ENCODE data around the gene KCTD19. TPM values are rescaled to one million over a fixed set of nuclear protein-coding genes. Genes with fewer than 3 reads are reported as not detected.
"Not testable (repeated sequence)": the region's sequence is repeated elsewhere in the genome, so short reads cannot be mapped to it uniquely, and the experiment has no call there.

KCTD19 gene
- polyA plus RNA-seq, 1 experiment, result 0.25 TPM

- ChIA-PET CTCF (no interaction called here), POLR2A (no interaction called here)
- Histone ChIP-seq H3K27me3 (ENCODE audit: control insufficient read depth, insufficient read depth, low read length) (peaks cover 26% of the 10 kb centered on the region), H3K27ac (ENCODE audit: low read depth, low read length) (no peak overlapping the region), H3K4me3 (ENCODE audit: low read depth, low read length) (no peak overlapping the region), H3K9me3 (ENCODE audit: control insufficient read depth, insufficient read depth, low read length) (no peaks in the 10 kb centered on the region)
- no peak for DNase-seq (ENCODE audit: low read depth, low spot score)
- TF ChIP-seq CTCF (IDR thresholded peaks at IDR 0.05; ENCODE audit: low read depth, low read length), result no peak
Observed at GRCh38 chr16:67361038-67361437, 34.5 kb upstream of the KCTD19 start.

- H3K27ac ChIP-seq (ENCODE audit: low read depth, low read length); H3K4me3 ChIP-seq (ENCODE audit: low read depth, low read length); H3K9me3 ChIP-seq (ENCODE audit: control insufficient read depth, insufficient read depth, low read length); DNase-seq (ENCODE audit: low read depth, low spot score); POLR2A ChIA-PET: not testable (repeated sequence)
- peaks cover 28% of the 10 kb centered on the region for H3K27me3 ChIP-seq (ENCODE audit: control insufficient read depth, insufficient read depth, low read length)
- CTCF ChIA-PET, result interaction anchor here (0.7 to 0.9 kb wide), 3 partner anchors 11 to 33 kb away, joined by 3 to 5 read pairs (median 3); partner anchors contain the start of gene TPPP3
Observed at GRCh38 chr16:67359540-67360269, 33.2 kb upstream of the KCTD19 start.

GRCh38 chr16:67357561-67357960 lies 31.0 kb upstream of the KCTD19 start:
- POLR2A ChIA-PET, result no interaction called here
- no peak overlapping the region for H3K27ac ChIP-seq (ENCODE audit: low read depth, low read length)
- CTCF ChIA-PET, result interaction anchor here (0.7 to 1.5 kb wide), 3 partner anchors 9 to 71 kb away, joined by 3 to 5 read pairs (median 4); no protein-coding TSS in a partner anchor
- no peak overlapping the region for H3K4me3 ChIP-seq (ENCODE audit: low read depth, low read length)
- no peak for DNase-seq (ENCODE audit: low read depth, low spot score)
- no peak for TF ChIP-seq CTCF (IDR thresholded peaks at IDR 0.05; ENCODE audit: low read depth, low read length)
- peaks cover 20% of the 10 kb centered on the region for H3K27me3 ChIP-seq (ENCODE audit: control insufficient read depth, insufficient read depth, low read length)
- no peaks in the 10 kb centered on the region for H3K9me3 ChIP-seq (ENCODE audit: control insufficient read depth, insufficient read depth, low read length)

GRCh38 chr16:67356396-67356795 lies 29.9 kb upstream of the KCTD19 start:
- TF ChIP-seq CTCF (IDR thresholded peaks at IDR 0.05; ENCODE audit: low read depth, low read length), result no peak
- Histone ChIP-seq H3K27me3 (ENCODE audit: control insufficient read depth, insufficient read depth, low read length) (peaks cover 18% of the 10 kb centered on the region), H3K9me3 (ENCODE audit: control insufficient read depth, insufficient read depth, low read length) (no peaks in the 10 kb centered on the region), H3K27ac (ENCODE audit: low read depth, low read length) (no peak overlapping the region), H3K4me3 (ENCODE audit: low read depth, low read length) (no peak overlapping the region)
- ChIA-PET CTCF (interaction anchor here (1.2 to 1.5 kb wide), 2 partner anchors 7 to 72 kb away, joined by 3 to 4 read pairs; no protein-coding TSS in a partner anchor), POLR2A (no interaction called here)
- DNase-seq (ENCODE audit: low read depth, low spot score), result no peak

GRCh38 chr16:67352463-67352862 lies 25.9 kb upstream of the KCTD19 start:
- H3K4me3 ChIP-seq (ENCODE audit: low read depth, low read length); H3K27me3 ChIP-seq (ENCODE audit: control insufficient read depth, insufficient read depth, low read length); H3K9me3 ChIP-seq (ENCODE audit: control insufficient read depth, insufficient read depth, low read length); H3K27ac ChIP-seq (ENCODE audit: low read depth, low read length); DNase-seq (ENCODE audit: low read depth, low spot score); POLR2A ChIA-PET: not testable (repeated sequence)
- CTCF ChIA-PET, result interaction anchor here (0.6 to 1.6 kb wide), 5 partner anchors 27 to 522 kb away, joined by 3 to 7 read pairs (median 5); partner anchors contain the start of gene NAE1

- ChIA-PET CTCF (interaction anchor here (0.7 to 2.8 kb wide), 4 partner anchors 11 to 65 kb away, joined by 3 to 15 read pairs (median 4); no protein-coding TSS in a partner anchor), POLR2A (no interaction called here)
- TF ChIP-seq CTCF (IDR thresholded peaks at IDR 0.05; ENCODE audit: low read depth, low read length), result no peak
- H3K4me3 ChIP-seq (ENCODE audit: low read depth, low read length), result no peak overlapping the region
- DNase-seq (ENCODE audit: low read depth, low spot score), result no peak
- H3K27me3 ChIP-seq (ENCODE audit: control insufficient read depth, insufficient read depth, low read length), result peaks cover 7% of the 10 kb centered on the region
- H3K27ac ChIP-seq (ENCODE audit: low read depth, low read length), result no peak overlapping the region
- no peaks in the 10 kb centered on the region for H3K9me3 ChIP-seq (ENCODE audit: control insufficient read depth, insufficient read depth, low read length)
Observed at GRCh38 chr16:67350324-67350723, 23.8 kb upstream of the KCTD19 start.

All from AG04450 (cell line).